Bone marrow (tissue), 2 donors: ENCODE data around the gene RBBP8NL.

Experiments
- DNase-seq, 2 donors: peaks; one replicate each; lab custom pipeline; 2025; lab: John Stamatoyannopoulos, UW

The RBBP8NL gene

GRCh38 chr20:62422636-62423325 is 4.6 kb downstream of the RBBP8NL start:
- DNase-seq, result no peak

GRCh38 chr20:62421716-62421990 is 5.7 kb downstream of the RBBP8NL start:
- no peak for DNase-seq

GRCh38 chr20:62420846-62421715 is 6.3 kb downstream of the RBBP8NL start:
- no peak for DNase-seq

GRCh38 chr20:62419759-62420158 is 7.6 kb downstream of the RBBP8NL start:
- DNase-seq, result no peak

GRCh38 chr20:62418709-62419487 is 8.4 kb downstream of the RBBP8NL start:
- DNase-seq, result no peak

GRCh38 chr20:62417981-62418708 is 9.2 kb downstream of the RBBP8NL start:
- DNase-seq, result no peak

- no peak for DNase-seq
Observed at GRCh38 chr20:62416651-62417637, 10.4 kb downstream of the RBBP8NL start.

GRCh38 chr20:62415354-62416111 is 11.8 kb downstream of the RBBP8NL start:
- DNase-seq, result no peak

GRCh38 chr20:62413896-62414481 is 13.3 kb downstream of the RBBP8NL start:
- no peak for DNase-seq

- no peak for DNase-seq
Observed at GRCh38 chr20:62413025-62413570, 14.2 kb downstream of the RBBP8NL start.

- no peak for DNase-seq
Observed at GRCh38 chr20:62412194-62413024, 14.9 kb downstream of the RBBP8NL start.

GRCh38 chr20:62411479-62412193 is 15.7 kb downstream of the RBBP8NL start:
- no peak for DNase-seq

- DNase-seq, result no peak
Observed at GRCh38 chr20:62410746-62411478, 16.4 kb downstream of the RBBP8NL start.

- peak in 1 of 2 donors; percentile 30 for DNase-seq
Observed at GRCh38 chr20:62409931-62410745, 17.2 kb downstream of the RBBP8NL start.

- no peak for DNase-seq
Observed at GRCh38 chr20:62409086-62409853, 18.1 kb downstream of the RBBP8NL start.
